Keratinocyte (primary cell): ENCODE measurements around the gene ACKR4.

Source experiments
- CTCF ChIP-seq, 3 experiments: IDR thresholded peaks in 1 of 3; conservative IDR thresholded peaks in 1 of 3; optimal IDR thresholded peaks in 1 of 3; 2 replicates in 2 of 3; 3 replicates in 1 of 3; pipeline versions ENCODE3 to v1.5.1; 2011; ENCODE audit warnings: low read length in 3 of 3, mild to moderate bottlenecking in 3 of 3, moderate library complexity in 2 of 3, control low read depth in 1 of 3, inconsistent platforms in 1 of 3; ENCODE audit not compliant: insufficient read depth in 2 of 3; ENCODE audit errors: extremely low read depth in 1 of 3
- EZH2 ChIP-seq: IDR thresholded peaks from one replicate; pipeline ENCODE4 v1.6.1; 2012; ENCODE audit warnings: inconsistent platforms, mild to moderate bottlenecking, low read length, moderate library complexity

- TF ChIP-seq EZH2 (no peak), CTCF (optimal IDR thresholded peaks at IDR 0.05 in 1 of 3, IDR thresholded peaks at IDR 0.05 in 1 of 3, conservative IDR thresholded peaks at IDR 0.05 in 1 of 3; ENCODE audit: extremely low read depth in 1 of 3, insufficient read depth in 2 of 3, low read length in 3 of 3) (no peak)
Measured at GRCh38 chr3:132622761-132623160, 25.7 kb downstream of the ACKR4 start.
